ENCODE data around the gene SPINT2. TPM values are rescaled to one million over a fixed set of nuclear protein-coding genes. Genes with fewer than 3 reads are reported as not detected.

SPINT2 gene
- total RNA-seq, 4 donors from 2014 or later = 11.8 to 72.8 (median 29.4) TPM

GRCh38 chr19:38306236-38306635 lies 41.9 kb downstream of the SPINT2 start:
- DNase-seq = no peak
- no peaks in the 10 kb centered on the region for H3K9me3 ChIP-seq
- no peak overlapping the region for H3K27ac ChIP-seq
- TF ChIP-seq, protein P1, sequence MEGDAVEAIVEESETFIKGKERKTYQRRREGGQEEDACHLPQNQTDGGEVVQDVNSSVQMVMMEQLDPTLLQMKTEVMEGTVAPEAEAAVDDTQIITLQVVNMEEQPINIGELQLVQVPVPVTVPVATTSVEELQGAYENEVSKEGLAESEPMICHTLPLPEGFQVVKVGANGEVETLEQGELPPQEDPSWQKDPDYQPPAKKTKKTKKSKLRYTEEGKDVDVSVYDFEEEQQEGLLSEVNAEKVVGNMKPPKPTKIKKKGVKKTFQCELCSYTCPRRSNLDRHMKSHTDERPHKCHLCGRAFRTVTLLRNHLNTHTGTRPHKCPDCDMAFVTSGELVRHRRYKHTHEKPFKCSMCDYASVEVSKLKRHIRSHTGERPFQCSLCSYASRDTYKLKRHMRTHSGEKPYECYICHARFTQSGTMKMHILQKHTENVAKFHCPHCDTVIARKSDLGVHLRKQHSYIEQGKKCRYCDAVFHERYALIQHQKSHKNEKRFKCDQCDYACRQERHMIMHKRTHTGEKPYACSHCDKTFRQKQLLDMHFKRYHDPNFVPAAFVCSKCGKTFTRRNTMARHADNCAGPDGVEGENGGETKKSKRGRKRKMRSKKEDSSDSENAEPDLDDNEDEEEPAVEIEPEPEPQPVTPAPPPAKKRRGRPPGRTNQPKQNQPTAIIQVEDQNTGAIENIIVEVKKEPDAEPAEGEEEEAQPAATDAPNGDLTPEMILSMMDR (IDR thresholded peaks at IDR 0.05) = no peak
- no peak for TF ChIP-seq POLR2A (IDR thresholded peaks at IDR 0.05)
- H3K4me3 ChIP-seq = no peak overlapping the region
- intact Hi-C loops (cut with DNase I; ENCODE audit: low total_unique reads) = no loop called here
- no peaks in the 10 kb centered on the region for H3K27me3 ChIP-seq
- no peaks in the 10 kb centered on the region for H3K36me3 ChIP-seq
- no peaks in the 10 kb centered on the region for H3K4me1 ChIP-seq

- DNase-seq = no peak
- H3K9me3 ChIP-seq = no peaks in the 10 kb centered on the region
- H3K36me3 ChIP-seq = no peaks in the 10 kb centered on the region
- H3K4me1 ChIP-seq = no peaks in the 10 kb centered on the region
- TF ChIP-seq, protein P1 (IDR thresholded peaks at IDR 0.05) = no peak
- no peak for TF ChIP-seq POLR2A (IDR thresholded peaks at IDR 0.05)
- intact Hi-C loops (cut with DNase I; ENCODE audit: low total_unique reads) = no loop called here
- no peak overlapping the region for H3K4me3 ChIP-seq
- no peak overlapping the region for H3K27ac ChIP-seq
- no peaks in the 10 kb centered on the region for H3K27me3 ChIP-seq
These were observed 42.7 kb downstream of the SPINT2 start for GRCh38 chr19:38307076-38307475.

GRCh38 chr19:38307597-38307996 lies 43.2 kb downstream of the SPINT2 start:
- Histone ChIP-seq H3K27ac (no peak overlapping the region), H3K27me3 (no peaks in the 10 kb centered on the region), H3K4me3 (no peak overlapping the region), H3K9me3 (no peaks in the 10 kb centered on the region), H3K4me1 (no peaks in the 10 kb centered on the region), H3K36me3 (no peaks in the 10 kb centered on the region)
- intact Hi-C loops (cut with DNase I; ENCODE audit: low total_unique reads) = no loop called here
- TF ChIP-seq, protein P1 (IDR thresholded peaks at IDR 0.05) = no peak
- no peak for TF ChIP-seq POLR2A (IDR thresholded peaks at IDR 0.05)
- DNase-seq = no peak

GRCh38 chr19:38308006-38308766 lies 43.8 kb downstream of the SPINT2 start:
- intact Hi-C loops (cut with DNase I; ENCODE audit: low total_unique reads) = no loop called here
- Histone ChIP-seq H3K4me3 (no peak overlapping the region), H3K36me3 (no peaks in the 10 kb centered on the region), H3K9me3 (no peaks in the 10 kb centered on the region), H3K27me3 (no peaks in the 10 kb centered on the region), H3K27ac (no peak overlapping the region), H3K4me1 (no peaks in the 10 kb centered on the region)
- no peak for DNase-seq
- TF ChIP-seq, protein P1 (IDR thresholded peaks at IDR 0.05) = no peak
- no peak for TF ChIP-seq POLR2A (IDR thresholded peaks at IDR 0.05)

GRCh38 chr19:38308926-38309614 lies 44.7 kb downstream of the SPINT2 start:
- Histone ChIP-seq H3K27ac (no peak overlapping the region), H3K4me3 (no peak overlapping the region), H3K4me1 (no peaks in the 10 kb centered on the region), H3K36me3 (no peaks in the 10 kb centered on the region), H3K27me3 (no peaks in the 10 kb centered on the region), H3K9me3 (no peaks in the 10 kb centered on the region)
- TF ChIP-seq, protein P1 (IDR thresholded peaks at IDR 0.05) = no peak
- TF ChIP-seq POLR2A (IDR thresholded peaks at IDR 0.05) = no peak
- intact Hi-C loops (cut with DNase I; ENCODE audit: low total_unique reads) = no loop called here
- DNase-seq = no peak
